HUES64 (cell line): ENCODE data around the gene CUL3.

Experiments used
- H3K27ac ChIP-seq: 2 replicates; pipeline ENCODE4 v1.7.0; 2013; ENCODE audit warnings: low read depth, low read length, inconsistent platforms
- H3K27me3 ChIP-seq: 2 replicates; pipeline ENCODE4 v1.6.1; 2013; ENCODE audit warnings: mild to moderate bottlenecking, low read length; ENCODE audit not compliant: insufficient read depth
- H3K36me3 ChIP-seq: 2 replicates; pipeline ENCODE4 v1.6.1; 2013; ENCODE audit warnings: mild to moderate bottlenecking, low read length; ENCODE audit not compliant: insufficient read depth
- H3K4me1 ChIP-seq: 2 replicates; pipeline ENCODE4 v1.6.1; 2013; ENCODE audit warnings: mild to moderate bottlenecking, low read length, moderate library complexity; ENCODE audit not compliant: insufficient read depth
- H3K4me3 ChIP-seq: 2 replicates; pipeline ENCODE4 v1.5.1; 2013; ENCODE audit warnings: mild to moderate bottlenecking, low read length, moderate library complexity
- H3K9ac ChIP-seq: 2 replicates; pipeline ENCODE4 v1.6.1; 2013; ENCODE audit warnings: mild to moderate bottlenecking, low read depth, low read length
- H3K9me3 ChIP-seq: 2 replicates; pipeline ENCODE4 v1.6.1; 2013; ENCODE audit warnings: low read depth, low read length; ENCODE audit not compliant: insufficient read depth
- WGBS: fragments of 150-250, 120-280 bp; methylation state at CpG from one replicate; pipeline ENCODE4 v1.1.7; 2013; ENCODE audit warnings: missing lambda C conversion rate; 5-methylcytosine and 5-hydroxymethylcytosine counted together

The CUL3 gene

GRCh38 chr2:224579411-224579810, 5.8 kb downstream of the CUL3 start:
- Histone ChIP-seq H3K27me3 (no peaks in the 10 kb centered on the region), H3K27ac (no peak overlapping the region; the same call in 1 of the 2 replicates), H3K9me3 (no peaks in the 10 kb centered on the region), H3K4me3 (no peak overlapping the region), H3K9ac (no peak overlapping the region), H3K36me3 (peaks cover 9% of the 10 kb centered on the region), H3K4me1 (peaks cover 56% of the 10 kb centered on the region)
- 83% methylated on average over 2 of the region's 2 CpGs for WGBS

GRCh38 chr2:224577541-224577940, 7.6 kb downstream of the CUL3 start:
- peaks cover 70% of the 10 kb centered on the region for H3K4me1 ChIP-seq
- H3K27ac ChIP-seq = peak overlapping the region; percentile 26
- H3K9ac ChIP-seq = no peak overlapping the region
- H3K27me3 ChIP-seq = no peaks in the 10 kb centered on the region
- H3K36me3 ChIP-seq = peaks cover 5% of the 10 kb centered on the region
- WGBS = 90% methylated on average over 2 of the region's 2 CpGs
- H3K4me3 ChIP-seq = no peak overlapping the region
- no peaks in the 10 kb centered on the region for H3K9me3 ChIP-seq

- H3K9ac ChIP-seq = no peak overlapping the region
- H3K4me3 ChIP-seq = no peak overlapping the region
- H3K27ac ChIP-seq = no peak overlapping the region
- WGBS = 85% methylated on average over 5 of the region's 5 CpGs
- no peaks in the 10 kb centered on the region for H3K36me3 ChIP-seq
- H3K4me1 ChIP-seq = peaks cover 82% of the 10 kb centered on the region
- H3K9me3 ChIP-seq = no peaks in the 10 kb centered on the region
- H3K27me3 ChIP-seq = no peaks in the 10 kb centered on the region
Observed at GRCh38 chr2:224576088-224576715, 9.0 kb downstream of the CUL3 start.

GRCh38 chr2:224574423-224575084, 10.6 kb downstream of the CUL3 start:
- Histone ChIP-seq H3K9ac (no peak overlapping the region), H3K27ac (0 out of 2 replicates have a peak overlapping the region, but pooled peaks have one; percentile 13), H3K9me3 (no peaks in the 10 kb centered on the region), H3K27me3 (no peaks in the 10 kb centered on the region), H3K4me3 (peak overlapping the region; percentile 22; the same call in 1 of the 2 replicates), H3K36me3 (no peaks in the 10 kb centered on the region), H3K4me1 (peaks cover 91% of the 10 kb centered on the region)
- WGBS = 67% methylated on average over 1 of the region's 3 CpGs

GRCh38 chr2:224573724-224574123, 11.4 kb downstream of the CUL3 start:
- Histone ChIP-seq H3K9me3 (no peaks in the 10 kb centered on the region), H3K27ac (no peak overlapping the region), H3K36me3 (no peaks in the 10 kb centered on the region), H3K4me1 (peaks cover 86% of the 10 kb centered on the region), H3K9ac (no peak overlapping the region), H3K4me3 (0 out of 2 replicates have a peak overlapping the region, but pooled peaks have one; percentile 22), H3K27me3 (no peaks in the 10 kb centered on the region)
- 100% methylated on average over 1 of the region's 1 CpG for WGBS

- H3K4me3 ChIP-seq = no peak overlapping the region
- no peaks in the 10 kb centered on the region for H3K27me3 ChIP-seq
- H3K9me3 ChIP-seq = no peaks in the 10 kb centered on the region
- peaks cover 74% of the 10 kb centered on the region for H3K4me1 ChIP-seq
- H3K9ac ChIP-seq = no peak overlapping the region
- H3K36me3 ChIP-seq = no peaks in the 10 kb centered on the region
- no peak overlapping the region for H3K27ac ChIP-seq
- WGBS = 78% methylated on average over 4 of the region's 4 CpGs
Observed at GRCh38 chr2:224572338-224572737, 12.8 kb downstream of the CUL3 start.

GRCh38 chr2:224570328-224570993, 14.7 kb downstream of the CUL3 start:
- peaks cover 8% of the 10 kb centered on the region for H3K36me3 ChIP-seq
- H3K27me3 ChIP-seq = no peaks in the 10 kb centered on the region
- no peak overlapping the region for H3K4me3 ChIP-seq
- H3K4me1 ChIP-seq = peaks cover 60% of the 10 kb centered on the region
- whole genome bisulfite sequencing = 60% methylated on average over 1 of the region's 4 CpGs
- no peaks in the 10 kb centered on the region for H3K9me3 ChIP-seq
- no peak overlapping the region for H3K9ac ChIP-seq
- no peak overlapping the region for H3K27ac ChIP-seq

- peaks cover 52% of the 10 kb centered on the region for H3K4me1 ChIP-seq
Observed at GRCh38 chr2:224569654-224570053, 15.5 kb downstream of the CUL3 start.

GRCh38 chr2:224565452-224566035, 19.6 kb downstream of the CUL3 start:
- no peaks in the 10 kb centered on the region for H3K9me3 ChIP-seq
- no peak overlapping the region for H3K4me3 ChIP-seq
- H3K27me3 ChIP-seq = no peaks in the 10 kb centered on the region
- 97% methylated on average over 4 of the region's 4 CpGs for WGBS
- H3K36me3 ChIP-seq = peaks cover 8% of the 10 kb centered on the region
- H3K27ac ChIP-seq = no peak overlapping the region
- H3K9ac ChIP-seq = no peak overlapping the region
- H3K4me1 ChIP-seq = peaks cover 16% of the 10 kb centered on the region; the same call in 1 of the 2 replicates

More at GRCh38 chr2:224569654-224570053, 15.5 kb downstream of the CUL3 start:
- Histone ChIP-seq H3K9ac (no peak overlapping the region), H3K4me3 (no peak overlapping the region), H3K27me3 (no peaks in the 10 kb centered on the region), H3K27ac (no peak overlapping the region), H3K9me3 (no peaks in the 10 kb centered on the region), H3K36me3 (peaks cover 8% of the 10 kb centered on the region)

GRCh38 chr2:224563537-224563936, 21.6 kb downstream of the CUL3 start:
- H3K9me3 ChIP-seq = no peaks in the 10 kb centered on the region

GRCh38 chr2:224562831-224563230, 22.3 kb downstream of the CUL3 start:
- Histone ChIP-seq H3K4me1 (peaks cover 9% of the 10 kb centered on the region), H3K27ac (no peak overlapping the region)
- WGBS = 95% methylated on average over 4 of the region's 4 CpGs

More at GRCh38 chr2:224563537-224563936, 21.6 kb downstream of the CUL3 start:
- H3K4me3 ChIP-seq = no peak overlapping the region
- H3K27me3 ChIP-seq = no peaks in the 10 kb centered on the region
- no peak overlapping the region for H3K9ac ChIP-seq
- H3K36me3 ChIP-seq = peaks cover 8% of the 10 kb centered on the region
- no peak overlapping the region for H3K27ac ChIP-seq
- 0 out of 2 replicates have a peak, but pooled peaks cover 3% of the 10 kb centered on the region for H3K4me1 ChIP-seq

More at GRCh38 chr2:224562831-224563230, 22.3 kb downstream of the CUL3 start:
- Histone ChIP-seq H3K36me3 (peaks cover 8% of the 10 kb centered on the region), H3K9me3 (no peaks in the 10 kb centered on the region), H3K27me3 (no peaks in the 10 kb centered on the region), H3K4me3 (no peak overlapping the region), H3K9ac (no peak overlapping the region)
